Hematopoietic multipotent progenitor cell treated with erythropoietin and hydrocortisone succinate and interleukin-3 and kit ligand, for 4 days (in vitro differentiated cells): ENCODE results near the gene CHST15.

Source experiments
- DNase-seq: peaks from one replicate; pipeline ENCODE4 v3.0.0-alpha.2; 2015

CHST15 gene

DNA sequence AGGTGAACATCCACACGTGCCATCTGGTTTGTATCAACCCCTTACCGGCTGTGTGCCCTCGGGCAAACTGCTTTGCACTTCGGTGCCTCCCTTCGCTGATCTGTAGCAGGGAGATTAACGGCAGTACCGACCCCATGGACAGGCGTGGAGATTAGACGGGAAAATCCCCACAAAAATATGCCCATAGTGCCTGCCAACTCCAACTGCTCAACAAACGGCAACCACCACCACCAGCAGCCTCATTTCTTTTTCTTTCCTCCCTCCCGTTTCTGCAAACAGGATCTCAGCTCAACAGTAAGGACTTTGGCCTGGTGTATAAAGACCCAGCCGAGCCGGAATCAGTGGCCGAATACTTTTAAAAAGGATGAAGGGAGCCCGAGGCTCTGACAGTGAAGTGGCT is 31.0 kb downstream of the CHST15 start:
- no peak for DNase-seq

DNA sequence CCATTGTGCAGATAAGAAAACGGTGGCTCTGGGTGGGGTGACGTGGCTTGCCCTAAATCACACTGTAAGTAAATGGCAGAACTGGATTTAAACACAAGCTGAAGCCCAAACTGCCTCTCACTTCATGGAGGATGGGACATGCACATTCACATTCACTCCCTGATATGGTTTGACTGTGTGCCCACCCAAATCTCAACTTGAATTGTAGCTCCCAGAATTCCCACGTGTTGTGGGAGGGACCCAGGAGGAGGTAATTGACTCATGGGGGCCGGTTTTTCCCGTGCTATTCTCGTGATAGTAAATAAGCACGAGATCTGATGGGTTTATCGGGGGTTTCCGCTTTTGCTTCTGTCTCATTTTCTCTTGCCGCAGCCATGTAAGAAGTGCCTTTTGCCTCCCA is 32.4 kb downstream of the CHST15 start:
- DNase-seq: no peak

DNA sequence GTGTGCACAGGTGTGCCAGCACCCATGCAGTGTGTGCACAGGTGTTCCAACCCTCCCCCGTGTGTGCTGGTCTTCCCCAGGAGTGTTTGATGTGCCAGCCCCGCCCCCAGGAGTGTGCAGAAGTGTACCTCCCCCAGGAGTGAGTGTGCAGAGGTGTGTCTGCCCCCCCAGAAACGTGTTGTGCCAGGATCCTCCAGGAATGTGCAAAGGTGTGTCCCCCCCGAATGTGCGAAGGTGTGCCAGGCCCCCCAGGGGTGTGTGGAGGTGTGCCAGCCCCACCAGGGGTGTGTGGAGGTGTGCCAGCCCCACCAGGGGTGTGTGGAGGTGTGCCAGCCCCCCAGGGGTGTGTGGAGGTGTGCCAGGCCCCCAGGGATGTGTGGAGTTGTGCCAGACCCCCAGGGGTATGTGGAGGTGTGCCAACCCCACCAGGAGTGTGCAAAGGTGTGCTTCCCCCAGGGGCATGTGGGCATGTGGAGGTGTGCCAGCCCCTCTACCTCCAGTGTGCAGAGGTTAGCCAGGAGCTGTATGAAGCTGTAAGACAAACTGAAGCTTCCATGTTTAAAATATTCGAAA is 33.2 kb downstream of the CHST15 start:
- DNase-seq: no peak

DNA sequence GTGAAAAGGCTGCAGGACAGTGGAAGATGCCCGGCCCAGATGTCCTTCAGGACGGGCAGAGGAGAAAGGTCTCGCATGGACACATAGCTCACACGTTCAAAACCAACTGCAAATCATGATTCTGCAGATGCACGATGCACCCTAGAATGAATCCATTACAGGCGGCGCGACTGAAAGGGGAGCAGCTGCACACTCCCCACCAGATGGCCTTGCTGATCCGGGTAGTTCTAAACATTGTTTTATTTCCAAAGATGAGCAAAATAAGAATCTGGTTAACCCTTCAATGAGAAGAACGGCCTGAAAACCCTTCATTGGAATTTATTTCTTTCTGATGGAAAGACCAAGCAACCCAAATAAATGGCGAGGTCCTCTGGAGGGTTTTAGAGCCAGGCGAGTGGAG is 33.8 kb downstream of the CHST15 start:
- DNase-seq: no peak

DNA sequence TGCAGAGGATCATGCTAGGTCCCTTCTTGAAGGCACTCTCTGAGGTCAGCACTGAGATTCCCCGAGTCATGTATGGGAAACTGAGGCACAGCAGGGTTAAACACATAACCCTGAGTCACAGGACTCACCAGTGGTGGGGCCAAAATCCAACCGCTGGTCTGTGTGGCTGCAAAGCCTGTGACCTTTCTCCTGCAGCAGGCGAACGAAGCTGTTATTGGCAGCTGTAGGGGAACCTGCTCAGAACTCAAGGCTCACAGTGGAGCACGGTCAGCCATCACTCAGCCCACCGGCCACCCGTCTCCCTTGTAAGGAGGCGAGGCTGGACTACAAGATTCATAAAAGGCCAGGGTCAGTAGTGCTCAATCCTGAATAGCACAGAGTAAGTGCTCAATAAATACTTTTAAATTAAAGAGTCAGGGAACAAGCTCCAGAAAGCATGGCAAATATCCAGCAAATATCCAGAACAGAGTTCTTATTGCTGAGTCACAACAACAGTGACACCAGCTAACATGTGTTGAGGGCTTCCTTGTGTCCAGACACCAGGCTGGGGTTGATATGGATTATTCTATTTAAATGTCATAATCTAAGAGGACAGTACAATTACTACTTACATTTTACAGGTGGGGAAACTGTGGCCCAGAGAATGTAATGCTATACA is 34.9 kb downstream of the CHST15 start:
- DNase-seq: no peak

DNA sequence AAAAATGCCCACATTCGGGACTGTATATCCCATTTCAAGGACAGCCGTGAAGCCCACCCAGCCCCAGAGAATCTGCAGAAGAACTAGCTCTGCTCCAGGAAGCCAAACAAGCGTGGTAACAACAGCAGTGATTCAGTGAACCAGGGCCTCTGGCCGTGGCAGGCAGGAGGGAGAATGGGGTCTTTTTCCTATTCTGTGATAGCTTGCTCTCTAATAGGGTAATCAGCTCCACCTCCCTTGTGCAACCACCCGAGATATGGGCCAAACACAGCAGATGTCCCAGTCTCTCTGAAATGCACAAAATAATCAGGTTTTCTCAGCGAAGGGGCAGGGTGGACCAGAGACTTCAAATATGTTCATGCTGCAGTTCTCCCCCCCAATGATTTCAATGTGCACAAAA is 35.8 kb downstream of the CHST15 start:
- DNase-seq: no peak

DNA sequence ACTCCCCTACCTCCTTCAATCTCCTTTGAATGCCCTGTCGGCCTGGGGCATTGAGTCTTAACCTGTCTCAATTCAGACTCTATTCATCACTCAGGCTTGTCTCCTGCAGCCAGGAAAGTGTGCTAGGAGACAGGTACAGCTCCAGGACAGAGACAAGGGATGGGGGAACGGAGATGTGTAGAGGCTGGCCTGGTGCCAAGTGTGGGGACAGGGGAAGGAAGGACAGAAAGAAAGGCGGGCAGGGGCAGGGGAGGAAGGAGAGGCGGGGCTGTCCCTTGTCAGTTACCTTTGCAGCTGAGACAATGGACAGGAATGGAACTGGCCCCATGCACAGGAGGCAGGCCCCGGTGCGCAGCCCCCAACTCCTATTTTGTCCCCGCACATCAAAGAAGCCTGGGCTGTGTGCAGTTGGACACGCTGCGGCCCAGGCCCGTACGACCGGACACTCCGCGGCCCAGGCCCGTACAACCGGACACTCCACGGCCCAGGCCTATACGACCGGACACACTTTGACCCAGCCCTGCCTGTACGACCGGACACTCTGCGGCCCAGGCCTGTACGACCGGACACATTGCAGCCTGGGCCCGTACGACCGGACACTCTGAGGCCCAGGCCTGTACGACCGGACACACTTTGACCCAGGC is 36.9 kb downstream of the CHST15 start:
- DNase-seq: no peak

DNA sequence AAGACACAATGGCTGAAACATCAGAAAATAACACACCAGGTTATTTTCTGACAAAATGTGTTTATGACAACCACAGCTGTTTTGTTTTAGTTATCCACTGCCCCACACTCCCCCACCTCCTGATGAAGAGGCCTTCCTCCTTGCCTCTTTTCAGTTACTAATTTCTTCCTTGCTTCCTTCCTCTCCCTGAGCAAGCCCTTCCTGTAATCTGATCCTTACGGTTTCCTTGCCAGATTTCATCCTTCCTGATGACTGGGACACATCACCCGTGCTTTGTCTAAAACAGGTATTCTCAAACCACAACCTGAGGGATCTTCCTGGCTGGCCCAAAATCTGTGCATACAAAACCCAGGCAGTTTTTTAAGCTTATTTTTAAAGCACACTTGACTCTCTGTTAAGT is 39.4 kb downstream of the CHST15 start:
- DNase-seq: no peak

DNA sequence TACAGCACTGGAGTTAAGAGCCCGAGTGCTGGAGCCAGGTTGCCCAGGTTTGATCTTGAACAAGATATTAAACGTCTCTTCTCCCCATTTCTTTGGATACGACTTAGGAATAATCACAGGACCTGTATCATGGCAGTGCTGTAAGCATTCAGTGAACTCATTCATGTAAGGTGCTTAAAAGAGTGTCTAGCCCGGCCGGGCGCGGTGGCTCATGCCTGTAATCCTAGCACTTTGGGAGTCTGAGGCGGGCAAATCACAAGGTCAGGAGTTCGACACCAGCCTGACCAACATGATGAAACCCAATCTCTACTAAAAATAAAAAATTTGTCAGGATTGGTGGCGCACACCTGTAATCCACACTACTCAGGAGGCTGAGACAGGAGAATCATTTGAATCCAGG is 40.8 kb downstream of the CHST15 start:
- DNase-seq: no peak

DNA sequence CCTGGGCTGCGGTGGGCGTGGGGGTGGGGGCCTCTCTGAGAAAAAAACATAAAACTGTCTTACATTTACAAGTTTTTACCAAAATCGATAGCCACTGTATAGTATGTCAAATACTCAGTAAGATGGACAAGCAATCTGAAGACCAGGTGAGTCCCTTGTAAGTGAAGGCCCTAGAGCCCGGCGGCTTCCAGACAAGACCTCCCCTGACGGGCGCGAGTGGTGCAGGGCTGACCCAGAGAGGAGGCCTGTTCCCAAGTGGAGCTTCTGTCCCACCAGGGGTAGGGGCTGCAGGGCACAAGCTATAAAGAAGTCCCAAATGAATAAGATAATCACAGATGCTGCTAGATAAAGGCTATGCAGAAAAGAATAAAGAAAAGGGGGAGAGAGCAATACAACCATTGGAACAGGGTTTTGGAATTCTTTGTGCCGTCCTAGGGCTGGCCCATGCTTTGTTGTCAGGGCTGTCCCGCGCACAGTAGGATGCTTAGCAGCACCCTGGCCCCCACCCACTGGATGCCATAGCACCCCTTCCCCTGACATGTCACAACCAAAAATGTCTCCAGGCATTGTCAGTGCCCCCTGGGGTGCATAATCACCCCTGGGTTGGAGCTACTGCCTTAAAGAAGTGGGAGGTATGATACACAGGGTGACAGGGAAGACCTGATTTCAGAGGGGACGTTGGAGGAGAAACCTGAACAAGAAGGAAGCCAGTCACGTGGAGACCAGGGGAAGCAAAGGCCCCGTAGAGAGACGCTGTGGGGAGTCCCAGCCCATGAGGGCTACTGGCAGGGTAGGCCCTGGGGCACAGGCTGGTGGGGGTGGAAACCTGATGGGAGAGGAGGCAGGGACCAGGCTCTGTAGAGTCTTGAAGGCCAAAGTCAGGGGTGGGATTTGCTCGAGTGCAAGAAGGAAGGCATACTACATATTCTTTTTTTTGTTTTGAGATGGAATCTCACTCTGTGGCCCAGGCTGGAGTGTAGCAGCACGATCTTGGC is 43.1 kb downstream of the CHST15 start:
- no peak for DNase-seq

DNA sequence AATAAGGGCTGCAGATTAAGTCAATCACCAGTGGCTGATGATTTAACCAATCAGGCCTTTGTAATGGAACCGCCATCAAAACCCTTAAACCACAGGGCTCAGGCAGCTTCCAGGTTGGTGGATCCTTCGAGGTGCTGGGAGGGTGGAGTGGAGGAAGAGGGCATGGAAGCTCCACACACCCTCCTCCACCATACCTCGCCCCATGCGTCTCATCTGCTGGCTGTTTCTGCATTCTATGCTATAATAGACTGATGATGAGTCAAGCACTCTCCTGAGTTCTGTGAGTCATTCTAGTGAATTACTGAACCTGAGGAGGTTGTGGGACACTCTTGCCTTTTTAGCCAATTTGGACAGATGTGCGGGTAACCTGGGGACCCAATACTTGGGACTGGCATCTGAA is 43.9 kb downstream of the CHST15 start:
- no peak for DNase-seq

DNA sequence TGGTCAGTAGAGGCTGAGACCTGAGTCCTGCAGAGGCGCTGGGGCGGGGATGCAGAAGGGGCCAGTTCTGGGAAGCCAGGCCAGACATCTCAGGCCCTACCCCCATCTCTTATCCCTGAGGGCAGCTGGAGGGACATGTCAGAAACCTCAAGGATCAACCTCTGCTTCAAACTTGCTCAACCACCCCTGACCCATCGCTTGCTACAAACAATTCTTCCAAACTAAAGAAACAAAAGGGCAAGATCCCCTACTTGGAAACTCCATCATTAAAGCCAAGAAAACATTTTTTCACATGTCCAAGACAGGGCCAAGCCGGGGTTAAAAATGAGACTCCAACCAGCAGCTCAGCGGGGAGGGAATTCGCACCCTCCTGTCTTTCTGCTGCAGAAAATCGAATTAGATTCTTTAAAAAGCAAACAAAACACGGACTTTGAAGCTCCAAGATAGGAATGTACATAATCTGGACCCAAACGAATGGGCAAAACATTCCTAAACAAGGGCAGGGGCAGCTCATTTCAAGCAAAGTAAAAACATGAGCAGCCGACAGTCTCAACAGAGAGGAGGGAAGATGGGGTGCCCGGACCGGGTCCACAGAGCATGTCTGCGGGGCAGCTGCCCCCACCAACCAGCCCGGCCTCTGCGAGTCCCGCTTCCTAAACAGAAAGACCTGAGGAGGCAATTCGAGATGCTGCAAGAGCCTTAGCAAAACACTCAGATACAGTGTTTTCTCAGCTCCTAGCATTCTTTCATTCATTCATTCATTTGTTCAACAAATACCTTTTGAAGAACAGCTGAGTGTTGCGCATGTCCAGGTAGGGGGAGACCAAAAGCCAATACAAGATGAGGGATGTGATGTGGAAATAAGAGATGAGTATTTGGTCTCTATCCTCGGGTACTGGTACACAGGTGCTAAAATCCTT is 44.8 kb downstream of the CHST15 start:
- no peak for DNase-seq

DNA sequence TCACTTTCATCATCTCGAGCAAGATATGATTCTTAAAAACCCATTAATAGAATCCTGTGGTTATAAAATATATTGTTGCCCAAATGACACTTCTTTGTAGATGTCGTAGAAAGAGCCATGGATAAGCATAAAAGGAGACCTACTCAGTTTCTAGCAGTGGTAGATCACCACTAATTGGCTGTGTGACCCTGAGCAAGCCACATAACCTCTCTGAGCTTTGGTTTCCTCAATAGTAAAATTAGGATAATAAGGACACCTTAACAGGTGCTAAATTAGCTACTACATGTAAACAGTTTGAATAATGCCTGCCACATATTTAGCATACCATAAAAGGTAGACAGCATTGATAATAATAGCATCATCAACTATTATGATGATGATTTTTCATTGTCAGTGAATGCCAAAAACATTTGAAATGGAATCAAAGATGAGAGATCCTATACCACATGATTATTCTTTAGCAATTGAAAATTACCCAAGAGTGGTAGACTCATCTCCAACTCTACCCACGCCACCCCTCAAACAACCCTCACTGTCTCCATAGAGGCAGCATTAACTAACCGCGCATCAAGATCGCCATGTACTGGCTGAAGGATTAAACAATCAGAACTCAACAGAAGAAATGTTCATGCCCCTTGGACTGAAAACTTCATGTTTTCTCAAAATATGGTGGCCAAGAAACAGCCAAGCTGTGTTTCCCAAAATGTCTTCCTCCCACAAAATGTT is 45.8 kb downstream of the CHST15 start:
- DNase-seq: no peak

DNA sequence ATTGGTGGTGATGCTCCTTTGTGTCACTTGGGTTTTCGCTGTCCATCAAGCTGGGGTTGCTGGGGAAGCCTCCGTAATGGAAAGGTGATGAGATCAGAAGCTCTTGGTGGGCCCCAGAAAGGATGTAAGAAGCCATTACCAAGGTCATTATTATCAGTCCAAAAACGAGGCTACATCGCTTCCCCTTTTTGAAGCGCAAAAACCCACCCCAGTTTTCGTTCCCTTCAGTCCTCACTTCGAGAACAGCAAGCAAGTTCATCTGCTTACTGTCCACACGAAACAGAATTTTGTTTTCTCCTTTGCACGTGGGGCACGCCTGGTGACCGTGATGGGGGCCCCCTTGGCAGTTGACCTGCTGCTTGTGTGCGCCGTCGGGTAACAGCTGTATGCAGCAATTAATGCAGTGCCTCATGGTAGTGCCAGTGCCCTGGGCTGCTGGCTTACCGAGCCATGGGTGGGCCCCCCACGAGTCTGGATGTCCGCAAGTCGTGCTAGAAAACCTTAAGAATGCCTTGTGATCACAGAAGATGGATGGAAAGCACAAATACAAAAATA is 47.5 kb downstream of the CHST15 start:
- DNase-seq: no peak

DNA sequence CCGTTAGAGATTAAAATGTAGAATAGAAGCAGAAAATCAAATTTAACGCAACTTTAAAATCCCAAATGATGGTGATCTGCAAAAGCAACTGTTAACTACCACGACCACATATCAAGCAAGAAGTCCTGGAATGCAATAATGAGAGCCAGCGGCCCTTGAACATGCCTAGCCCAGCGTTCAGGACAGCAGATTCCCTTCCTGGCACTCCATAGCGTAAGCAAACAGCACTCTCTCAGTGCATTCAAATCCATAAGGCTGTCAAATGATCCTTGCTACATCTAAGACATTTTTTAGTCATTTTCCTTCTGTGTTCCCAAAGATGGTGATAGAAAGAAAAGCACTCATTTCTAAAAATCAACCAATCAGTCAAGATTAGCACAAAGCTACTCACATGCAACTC is 48.1 kb downstream of the CHST15 start:
- DNase-seq: no peak

DNA sequence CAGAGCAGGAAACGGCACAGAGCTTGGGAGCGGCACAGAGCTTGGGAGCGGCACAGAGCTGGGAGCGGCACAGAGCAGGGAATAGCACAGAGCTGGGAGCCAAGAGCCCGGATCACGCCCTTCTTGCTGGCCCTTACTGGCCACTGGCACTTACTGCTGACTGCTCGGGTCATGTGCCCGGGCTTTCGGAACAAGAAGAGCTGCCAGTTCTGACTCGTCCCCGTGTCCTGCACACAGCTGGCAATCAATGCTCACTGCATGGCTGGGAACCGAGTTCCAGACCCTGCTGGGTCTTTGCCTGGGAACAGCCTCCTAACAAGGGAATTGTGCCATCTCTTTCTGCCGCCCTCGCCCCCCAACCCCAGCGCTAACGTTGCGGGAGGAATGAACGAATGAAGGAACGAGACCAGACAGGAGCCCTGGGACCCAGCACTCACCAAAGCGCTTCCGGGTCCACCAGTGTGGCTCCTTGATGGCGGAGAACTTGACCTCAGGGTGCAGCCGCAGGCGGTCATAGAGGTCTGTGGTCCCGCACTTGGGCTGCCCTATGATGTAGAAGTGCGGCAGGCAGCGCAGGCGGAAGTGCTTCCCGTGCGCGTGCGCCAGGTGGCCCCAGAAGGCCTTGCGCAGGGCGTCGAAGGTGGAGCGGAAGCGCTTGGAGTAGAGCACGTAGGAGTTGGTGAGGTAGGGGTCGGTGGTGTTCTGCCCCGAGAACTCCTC is 49.1 kb downstream of the CHST15 start:
- no peak for DNase-seq

DNA sequence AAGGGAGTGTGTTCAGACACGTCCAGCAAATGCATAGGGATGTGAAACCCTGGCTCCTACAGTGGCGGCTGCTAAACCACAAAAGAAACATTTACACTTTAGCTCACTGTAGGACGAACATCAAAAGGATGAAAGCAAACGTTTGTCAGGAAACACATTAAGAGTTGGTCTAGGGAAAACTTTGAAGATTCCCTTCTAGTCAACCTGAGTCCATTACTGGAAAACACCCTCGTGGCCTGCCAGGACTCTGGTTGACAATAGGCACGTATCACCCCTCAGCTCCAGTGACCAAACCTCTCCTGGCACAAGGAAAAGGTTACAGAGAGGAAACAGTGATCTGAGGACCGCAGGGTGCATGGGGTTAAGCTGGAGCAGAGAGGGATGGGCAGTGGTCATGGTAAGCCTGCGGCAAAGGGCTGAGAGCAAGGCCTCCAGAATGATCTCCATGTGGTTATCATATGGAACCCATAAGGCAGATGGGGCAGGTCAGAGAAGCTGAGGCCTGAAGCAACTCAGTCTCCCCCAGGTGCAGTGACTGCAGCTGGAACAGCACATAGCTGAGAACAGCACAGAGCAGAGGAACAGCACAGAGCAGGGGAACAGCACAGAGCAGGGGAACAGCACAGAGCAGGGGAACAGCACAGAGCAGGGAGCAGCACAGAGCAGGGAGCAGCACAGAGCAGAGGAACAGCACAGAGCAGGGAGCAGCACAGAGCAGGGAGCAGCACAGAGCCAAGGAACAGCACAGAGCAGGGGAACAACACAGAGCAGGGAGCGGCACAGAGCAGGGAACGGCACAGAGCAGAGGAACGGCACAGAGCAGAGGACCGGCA is 49.9 kb downstream of the CHST15 start:
- DNase-seq: no peak

DNA sequence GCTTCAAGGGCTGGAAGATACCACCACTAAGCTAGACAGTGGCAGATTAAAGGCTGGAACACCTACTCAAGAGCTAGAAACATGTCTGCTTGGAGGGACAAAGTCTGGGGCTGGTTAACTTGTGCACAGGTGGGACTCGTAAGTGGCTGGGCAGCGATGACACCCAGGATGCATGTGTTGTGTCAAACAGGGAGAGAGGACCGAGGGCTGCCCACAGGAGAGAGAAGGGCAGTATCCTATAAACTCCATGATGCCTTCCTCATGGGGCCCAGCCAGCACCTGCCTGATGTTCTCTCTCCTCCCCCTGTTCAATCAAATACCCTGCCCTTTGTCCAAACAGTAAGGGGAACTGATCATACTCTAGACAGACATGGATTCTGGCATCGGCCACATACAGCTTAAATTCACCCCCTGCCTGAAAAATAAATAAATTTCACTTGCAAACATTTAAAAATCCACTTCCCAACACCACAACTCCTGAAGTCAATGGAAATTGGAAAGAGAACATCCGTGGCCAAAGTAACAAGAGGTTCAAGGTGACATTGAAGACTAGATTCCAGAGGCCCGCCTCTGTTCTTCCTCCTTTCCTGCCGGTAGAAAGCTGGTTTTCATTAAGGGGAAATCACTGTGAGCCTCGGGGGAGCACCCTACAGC is 50.6 kb downstream of the CHST15 start:
- no peak for DNase-seq
